ENCODE measurements around the gene MTHFD2L. TPM values are rescaled to one million over a fixed set of nuclear protein-coding genes. Genes with fewer than 3 reads are reported as not detected.

Gene MTHFD2L
- total and polyA plus RNA-seq, 4 donors: 7.1 to 13.8 (median 13.0) TPM

- ATAC-seq (ENCODE audit: low FRiP score) (no peak), DNase-seq (no peak)
- Histone ChIP-seq H3K9me3 (ENCODE audit: control insufficient read depth, low read length) (no peaks in the 10 kb centered on the region), H3K27ac (ENCODE audit: low read depth in 1 of 2, low read length in 2 of 2) (no peak overlapping the region), H3K27me3 (ENCODE audit: control insufficient read depth in 1 of 2, insufficient read depth in 2 of 2, low read length in 1 of 2) (no peaks in the 10 kb centered on the region), H3K4me3 (ENCODE audit: low read length in 2 of 2) (no peak overlapping the region), H3K36me3 (ENCODE audit: control insufficient read depth in 1 of 2, insufficient read depth in 2 of 2, low read length in 1 of 2) (no peaks in the 10 kb centered on the region), H3K4me1 (ENCODE audit: control insufficient read depth in 1 of 2, insufficient read depth in 2 of 2, low read length in 2 of 2) (no peaks in the 10 kb centered on the region)
- intact Hi-C loops (cut with DNase I): no loop called here
- WGBS, 2 donors: 95 to 96% methylated on average over 1 of the region's 1 CpG
Observed at GRCh38 chr4:74260036-74260435, 102.1 kb downstream of the MTHFD2L start.

- no peaks in the 10 kb centered on the region for H3K4me1 ChIP-seq (ENCODE audit: control insufficient read depth in 1 of 2, insufficient read depth in 2 of 2, low read length in 2 of 2)
- no peak for ATAC-seq (ENCODE audit: low FRiP score)
- DNase-seq: no peak
- no peak overlapping the region for H3K27ac ChIP-seq (ENCODE audit: low read depth in 1 of 2, low read length in 2 of 2)
- intact Hi-C loops (cut with DNase I): no loop called here
- no peak overlapping the region for H3K4me3 ChIP-seq (ENCODE audit: low read length in 2 of 2)
- no peaks in the 10 kb centered on the region for H3K9me3 ChIP-seq (ENCODE audit: control insufficient read depth, low read length)
- H3K36me3 ChIP-seq (ENCODE audit: control insufficient read depth in 1 of 2, insufficient read depth in 2 of 2, low read length in 1 of 2): no peaks in the 10 kb centered on the region
- no peaks in the 10 kb centered on the region for H3K27me3 ChIP-seq (ENCODE audit: control insufficient read depth in 1 of 2, insufficient read depth in 2 of 2, low read length in 1 of 2)
Observed at GRCh38 chr4:74262522-74262921, 104.6 kb downstream of the MTHFD2L start.

GRCh38 chr4:74263551-74263950, 105.6 kb downstream of the MTHFD2L start:
- Histone ChIP-seq H3K9me3 (ENCODE audit: control insufficient read depth, low read length) (no peaks in the 10 kb centered on the region), H3K4me1 (ENCODE audit: control insufficient read depth in 1 of 2, insufficient read depth in 2 of 2, low read length in 2 of 2) (no peaks in the 10 kb centered on the region), H3K27ac (ENCODE audit: low read depth in 1 of 2, low read length in 2 of 2) (no peak overlapping the region), H3K27me3 (ENCODE audit: control insufficient read depth in 1 of 2, insufficient read depth in 2 of 2, low read length in 1 of 2) (no peaks in the 10 kb centered on the region), H3K4me3 (ENCODE audit: low read length in 2 of 2) (no peak overlapping the region), H3K36me3 (ENCODE audit: control insufficient read depth in 1 of 2, insufficient read depth in 2 of 2, low read length in 1 of 2) (no peaks in the 10 kb centered on the region)
- no peak for DNase-seq
- intact Hi-C loops (cut with DNase I): no loop called here
- no peak for ATAC-seq (ENCODE audit: low FRiP score)

GRCh38 chr4:74266081-74266480, 108.2 kb downstream of the MTHFD2L start:
- ATAC-seq (ENCODE audit: low FRiP score) (no peak), DNase-seq (no peak)
- H3K4me3 ChIP-seq (ENCODE audit: low read length in 2 of 2): no peak overlapping the region
- intact Hi-C loops (cut with DNase I): no loop called here
- no peaks in the 10 kb centered on the region for H3K4me1 ChIP-seq (ENCODE audit: control insufficient read depth in 1 of 2, insufficient read depth in 2 of 2, low read length in 2 of 2)
- no peaks in the 10 kb centered on the region for H3K27me3 ChIP-seq (ENCODE audit: control insufficient read depth in 1 of 2, insufficient read depth in 2 of 2, low read length in 1 of 2)
- no peaks in the 10 kb centered on the region for H3K36me3 ChIP-seq (ENCODE audit: control insufficient read depth in 1 of 2, insufficient read depth in 2 of 2, low read length in 1 of 2)
- H3K27ac ChIP-seq (ENCODE audit: low read depth in 1 of 2, low read length in 2 of 2): no peak overlapping the region
- no peaks in the 10 kb centered on the region for H3K9me3 ChIP-seq (ENCODE audit: control insufficient read depth, low read length)

GRCh38 chr4:74267998-74268606, 110.2 kb downstream of the MTHFD2L start:
- H3K9me3 ChIP-seq (ENCODE audit: control insufficient read depth, low read length): no peaks in the 10 kb centered on the region
- H3K27ac ChIP-seq (ENCODE audit: low read depth in 1 of 2, low read length in 2 of 2): no peak overlapping the region
- H3K27me3 ChIP-seq (ENCODE audit: control insufficient read depth in 1 of 2, insufficient read depth in 2 of 2, low read length in 1 of 2): no peaks in the 10 kb centered on the region
- H3K36me3 ChIP-seq (ENCODE audit: control insufficient read depth in 1 of 2, insufficient read depth in 2 of 2, low read length in 1 of 2): no peaks in the 10 kb centered on the region
- intact Hi-C loops (cut with DNase I): no loop called here
- no peak for ATAC-seq (ENCODE audit: low FRiP score)
- no peak for DNase-seq
- H3K4me3 ChIP-seq (ENCODE audit: low read length in 2 of 2): no peak overlapping the region
- H3K4me1 ChIP-seq (ENCODE audit: control insufficient read depth in 1 of 2, insufficient read depth in 2 of 2, low read length in 2 of 2): no peaks in the 10 kb centered on the region

- H3K4me1 ChIP-seq (ENCODE audit: control insufficient read depth in 1 of 2, insufficient read depth in 2 of 2, low read length in 2 of 2): no peaks in the 10 kb centered on the region
- no peak overlapping the region for H3K4me3 ChIP-seq (ENCODE audit: low read length in 2 of 2)
- H3K27me3 ChIP-seq (ENCODE audit: control insufficient read depth in 1 of 2, insufficient read depth in 2 of 2, low read length in 1 of 2): no peaks in the 10 kb centered on the region
- 96 to 99% methylated on average over 2 of the region's 2 CpGs for WGBS, 2 donors
- DNase-seq (no peak), ATAC-seq (ENCODE audit: low FRiP score) (no peak)
- intact Hi-C loops (cut with DNase I): no loop called here
- H3K27ac ChIP-seq (ENCODE audit: low read depth in 1 of 2, low read length in 2 of 2): no peak overlapping the region
- H3K9me3 ChIP-seq (ENCODE audit: control insufficient read depth, low read length): no peaks in the 10 kb centered on the region
- no peaks in the 10 kb centered on the region for H3K36me3 ChIP-seq (ENCODE audit: control insufficient read depth in 1 of 2, insufficient read depth in 2 of 2, low read length in 1 of 2)
Observed at GRCh38 chr4:74268643-74269042, 110.7 kb downstream of the MTHFD2L start.

GRCh38 chr4:74278490-74278889, 120.6 kb downstream of the MTHFD2L start:
- no peak for DNase-seq
- Histone ChIP-seq H3K4me1 (ENCODE audit: control insufficient read depth in 1 of 2, insufficient read depth in 2 of 2, low read length in 2 of 2) (no peaks in the 10 kb centered on the region), H3K27me3 (ENCODE audit: control insufficient read depth in 1 of 2, insufficient read depth in 2 of 2, low read length in 1 of 2) (no peaks in the 10 kb centered on the region), H3K27ac (ENCODE audit: low read depth in 1 of 2, low read length in 2 of 2) (no peak overlapping the region), H3K9me3 (ENCODE audit: control insufficient read depth, low read length) (no peaks in the 10 kb centered on the region), H3K4me3 (ENCODE audit: low read length in 2 of 2) (no peak overlapping the region), H3K36me3 (ENCODE audit: control insufficient read depth in 1 of 2, insufficient read depth in 2 of 2, low read length in 1 of 2) (no peaks in the 10 kb centered on the region)
- ATAC-seq (ENCODE audit: low FRiP score): no peak
- WGBS, 2 donors: 91% methylated on average over 3 of the region's 3 CpGs
- intact Hi-C loops (cut with DNase I): no loop called here

GRCh38 chr4:74279716-74280115, 121.8 kb downstream of the MTHFD2L start:
- Histone ChIP-seq H3K27me3 (ENCODE audit: control insufficient read depth in 1 of 2, insufficient read depth in 2 of 2, low read length in 1 of 2) (no peaks in the 10 kb centered on the region), H3K4me3 (ENCODE audit: low read length in 2 of 2) (no peak overlapping the region), H3K9me3 (ENCODE audit: control insufficient read depth, low read length) (no peaks in the 10 kb centered on the region), H3K27ac (ENCODE audit: low read depth in 1 of 2, low read length in 2 of 2) (no peak overlapping the region), H3K4me1 (ENCODE audit: control insufficient read depth in 1 of 2, insufficient read depth in 2 of 2, low read length in 2 of 2) (no peaks in the 10 kb centered on the region), H3K36me3 (ENCODE audit: control insufficient read depth in 1 of 2, insufficient read depth in 2 of 2, low read length in 1 of 2) (no peaks in the 10 kb centered on the region)
- no peak for ATAC-seq (ENCODE audit: low FRiP score)
- no peak for DNase-seq
- WGBS, 2 donors: 96% methylated on average over 3 of the region's 3 CpGs
- intact Hi-C loops (cut with DNase I): no loop called here

GRCh38 chr4:74282926-74283325, 125.0 kb downstream of the MTHFD2L start:
- DNase-seq: no peak

More at GRCh38 chr4:74282926-74283325, 125.0 kb downstream of the MTHFD2L start:
- no peak for ATAC-seq (ENCODE audit: low FRiP score)
- Histone ChIP-seq H3K4me1 (ENCODE audit: control insufficient read depth in 1 of 2, insufficient read depth in 2 of 2, low read length in 2 of 2) (no peaks in the 10 kb centered on the region), H3K4me3 (ENCODE audit: low read length in 2 of 2) (no peak overlapping the region), H3K9me3 (ENCODE audit: control insufficient read depth, low read length) (no peaks in the 10 kb centered on the region), H3K27me3 (ENCODE audit: control insufficient read depth in 1 of 2, insufficient read depth in 2 of 2, low read length in 1 of 2) (no peaks in the 10 kb centered on the region), H3K36me3 (ENCODE audit: control insufficient read depth in 1 of 2, insufficient read depth in 2 of 2, low read length in 1 of 2) (no peaks in the 10 kb centered on the region), H3K27ac (ENCODE audit: low read depth in 1 of 2, low read length in 2 of 2) (no peak overlapping the region)
- intact Hi-C loops (cut with DNase I): no loop called here
